Stimulated activated CD4-positive, alpha-beta T cell treated with anti-CD3 and anti-CD28 coated beads, Interleukin-2, amount 100 ng/mL, for 24 hours (primary cell): ENCODE results near the gene TUBA4A.

Experiments
- DNase-seq, 2 donors: peaks; one replicate each; pipeline ENCODE4 v3.0.0-alpha.2; 2020

The TUBA4A gene

DNA sequence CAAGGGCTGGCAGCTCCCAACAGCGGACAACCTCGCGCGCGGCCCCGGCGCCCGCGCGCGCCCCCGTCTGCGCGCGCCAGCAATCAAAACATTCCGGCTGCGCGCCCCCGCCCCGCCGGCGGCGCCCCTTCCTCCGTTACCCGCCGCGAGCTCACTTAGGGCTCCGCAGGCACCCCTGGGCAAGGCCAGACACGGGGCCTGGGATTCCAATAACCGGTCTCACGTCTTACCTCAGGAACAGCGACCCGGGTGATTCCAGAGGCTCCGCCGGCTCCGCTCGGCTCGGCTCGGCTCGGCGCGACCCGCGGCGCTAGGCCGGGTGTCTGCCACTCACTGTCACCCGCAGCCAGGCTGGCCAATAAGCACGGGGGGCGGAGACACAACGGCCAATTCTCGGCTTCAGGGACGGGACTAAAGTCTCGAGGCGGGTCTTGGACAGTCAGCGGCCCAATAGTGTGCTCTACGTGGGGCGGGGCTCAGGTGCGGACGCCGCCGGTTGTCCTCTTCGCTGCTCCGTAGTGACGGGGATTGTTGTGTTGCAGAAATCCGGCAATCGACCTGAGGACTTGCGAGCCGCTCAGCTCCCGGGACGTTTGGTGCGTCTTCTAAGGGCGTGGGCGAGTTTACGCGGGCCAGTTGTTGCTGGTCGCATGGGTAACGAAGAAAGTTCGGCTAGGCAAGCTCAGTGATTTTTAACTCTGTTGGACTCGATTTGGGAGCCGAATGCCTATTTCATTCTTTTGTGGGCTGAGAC lies 24.2 kb downstream of the TUBA4A start, which contains the start of the genes ANKZF1 and ATG9A:
Gene ANKZF1, plus strand, starts transcription at position 502 of the 754 bp plus-strand sequence. CDS start 452 bp downstream, outside the sequence.
Gene ATG9A, minus strand, starts transcription at position 332 of the 754 bp plus-strand sequence. CDS start 1,612 bp downstream, outside the sequence.
- peak; percentile 98 for DNase-seq

- no peak for DNase-seq
These were observed 24.8 kb downstream of the TUBA4A start for GRCh38 chr2:219228911-219229304.

- DNase-seq, result no peak
These were observed 25.4 kb downstream of the TUBA4A start for GRCh38 chr2:219228041-219228910.

DNA sequence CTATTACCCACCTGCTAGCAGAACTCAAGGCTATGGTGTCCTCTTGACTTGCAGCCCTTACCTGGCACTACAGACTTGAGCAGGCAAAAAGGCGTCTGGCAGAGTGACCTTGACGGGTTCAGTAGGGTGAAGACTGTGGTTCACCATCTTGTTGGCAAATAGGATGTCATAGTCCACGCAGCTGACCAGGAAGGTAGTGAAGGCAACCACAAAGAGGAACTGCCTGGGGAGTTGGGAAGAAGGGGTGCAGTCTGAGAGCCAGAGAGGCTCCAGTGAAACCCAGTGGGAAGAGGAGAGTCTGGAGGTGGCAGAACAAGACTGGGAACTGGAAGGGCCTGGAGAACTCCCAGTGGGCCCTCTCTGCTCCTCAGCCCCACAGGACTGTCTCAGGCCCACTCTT lies 28.4 kb downstream of the TUBA4A start:
- no peak for DNase-seq

- no peak for DNase-seq
These were observed 29.7 kb downstream of the TUBA4A start for GRCh38 chr2:219223831-219224610.

GRCh38 chr2:219221957-219222518 lies 31.7 kb downstream of the TUBA4A start:
- DNase-seq, result no peak

DNA sequence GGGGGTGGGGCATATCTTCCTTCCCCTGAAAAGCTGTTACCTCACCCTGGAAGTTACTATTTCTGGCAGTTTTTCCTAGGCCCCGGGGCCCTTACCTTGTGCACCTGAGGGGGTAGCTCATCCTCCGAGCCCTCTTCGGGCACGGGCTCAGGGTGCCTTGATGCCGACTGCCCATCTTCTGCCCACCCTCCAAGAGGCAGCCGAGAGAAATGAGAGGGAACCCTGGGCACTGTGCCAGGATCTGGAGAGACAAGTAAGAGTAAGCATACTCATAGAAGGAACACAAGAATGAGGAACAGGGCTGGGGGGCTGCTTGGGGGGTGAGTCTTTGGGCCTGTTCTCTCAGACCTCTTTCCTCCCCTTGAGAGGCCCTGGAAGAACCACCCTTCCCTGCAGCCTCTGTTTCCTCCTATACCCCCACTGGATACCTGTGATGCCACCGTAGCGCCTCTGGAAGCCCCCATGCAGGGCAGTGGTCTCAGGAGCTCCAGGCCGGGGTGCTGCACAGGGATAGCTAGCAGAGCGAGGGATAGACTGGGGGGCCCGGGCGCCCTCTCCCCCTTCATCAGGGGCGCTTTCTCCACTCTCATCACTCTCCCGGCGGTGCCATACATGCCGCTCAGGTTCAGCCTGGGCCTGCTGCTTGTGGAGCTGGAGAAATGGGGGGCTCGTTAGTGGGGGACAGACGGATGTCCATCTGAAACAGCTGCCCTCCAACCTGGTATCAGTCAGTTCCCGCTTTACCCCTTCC lies 32.9 kb downstream of the TUBA4A start:
- DNase-seq, result no peak

GRCh38 chr2:219219784-219220532 lies 33.8 kb downstream of the TUBA4A start:
- DNase-seq, result no peak

GRCh38 chr2:219218732-219219701 lies 34.7 kb downstream of the TUBA4A start, which contains the start of gene ABCB6:
TSS of gene ABCB6 (minus strand) at chr2:219218958. CDS start at chr2:219218673, 285 bp downstream.
- DNase-seq, result peak; percentile 90 to 91

- peak; percentile 20 to 35 for DNase-seq
These were observed 35.4 kb downstream of the TUBA4A start for GRCh38 chr2:219218217-219218731.

DNA sequence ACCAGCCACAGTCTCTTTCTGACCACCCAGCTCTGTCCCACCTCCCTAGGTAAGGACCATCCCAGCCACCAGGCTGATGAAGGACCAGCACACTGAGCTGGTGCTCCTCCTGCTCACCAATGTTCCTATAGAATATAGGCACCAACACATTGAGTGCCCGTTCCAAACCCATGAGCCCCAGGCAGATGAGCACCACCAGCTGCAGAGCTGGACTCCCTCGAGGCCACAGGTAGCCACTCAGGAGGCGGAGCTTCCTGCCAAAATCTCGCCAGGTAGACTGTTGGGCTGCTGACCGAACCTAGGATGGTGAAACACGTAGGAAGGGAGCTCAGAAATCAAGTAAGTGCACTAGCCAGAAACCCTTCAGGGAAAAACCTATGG lies 37.2 kb downstream of the TUBA4A start:
- DNase-seq, result no peak

GRCh38 chr2:219215871-219216534 lies 37.7 kb downstream of the TUBA4A start:
- no peak for DNase-seq

DNA sequence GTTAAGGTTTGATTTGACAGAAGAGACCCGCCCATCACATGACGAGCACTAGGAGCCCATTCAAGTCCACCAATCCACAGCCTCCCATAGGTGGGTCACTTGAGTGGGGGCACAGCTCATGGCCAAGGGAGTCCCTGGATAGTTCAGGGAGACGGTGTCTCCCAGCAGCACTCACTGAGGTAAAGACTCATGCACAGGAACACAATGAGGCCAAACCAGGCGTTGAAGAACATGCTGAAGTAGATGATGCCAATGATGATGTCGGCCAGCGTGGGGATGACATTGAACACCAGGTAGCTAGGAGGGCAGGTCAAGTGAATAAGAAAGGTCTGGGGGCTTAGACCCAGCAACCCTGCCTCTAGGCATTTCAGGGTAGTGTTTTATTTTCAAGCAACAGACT lies 38.9 kb downstream of the TUBA4A start:
- no peak for DNase-seq

DNA sequence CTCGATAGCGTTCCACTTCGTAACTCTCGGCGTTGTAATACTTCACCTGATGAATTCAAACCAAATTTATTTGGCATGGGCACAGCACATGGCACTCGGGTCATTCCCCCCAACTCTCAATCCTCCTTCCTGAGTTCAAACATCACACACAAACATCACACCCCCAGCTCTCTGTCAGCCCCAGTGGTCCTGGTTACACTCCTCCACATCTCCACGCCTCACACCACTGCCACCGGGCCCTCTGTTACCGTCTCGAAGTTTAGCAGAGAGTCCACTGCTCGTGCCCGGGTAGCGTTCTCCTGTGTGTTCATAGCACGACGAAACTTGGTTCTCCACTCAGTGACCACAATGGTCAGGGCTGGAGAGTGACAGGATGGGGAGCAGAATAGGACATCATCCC lies 39.6 kb downstream of the TUBA4A start:
- no peak for DNase-seq

DNA sequence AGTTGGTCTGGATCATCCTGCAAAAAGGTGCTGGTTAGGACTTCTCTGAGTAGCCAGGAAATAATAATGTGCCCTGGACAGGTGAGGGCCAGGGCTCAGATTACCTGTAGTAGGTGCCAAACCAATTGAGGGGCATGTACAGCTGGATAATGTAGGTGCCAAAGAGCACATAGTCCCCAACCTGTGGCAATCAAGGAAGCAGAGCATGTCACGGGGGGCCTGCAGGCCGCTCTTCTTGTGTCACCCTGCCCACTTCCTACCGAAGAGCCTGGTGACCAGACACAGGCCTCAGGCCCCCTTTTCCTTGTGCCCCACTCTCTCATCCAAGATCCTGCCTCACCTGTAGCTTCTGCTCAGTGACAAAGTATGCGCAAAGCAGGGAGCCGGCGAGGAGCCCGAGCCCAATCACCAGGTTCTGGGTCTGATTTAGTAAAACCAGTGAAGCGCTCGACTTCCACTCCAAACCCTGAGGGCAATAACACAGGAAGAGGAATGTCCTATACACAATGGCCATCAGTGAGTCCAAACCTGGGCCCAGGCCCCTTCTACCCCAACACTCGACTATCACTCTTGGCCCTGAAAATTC lies 40.1 kb downstream of the TUBA4A start:
- DNase-seq, result no peak

GRCh38 chr2:219213026-219213415 lies 40.7 kb downstream of the TUBA4A start:
- no peak for DNase-seq

DNA sequence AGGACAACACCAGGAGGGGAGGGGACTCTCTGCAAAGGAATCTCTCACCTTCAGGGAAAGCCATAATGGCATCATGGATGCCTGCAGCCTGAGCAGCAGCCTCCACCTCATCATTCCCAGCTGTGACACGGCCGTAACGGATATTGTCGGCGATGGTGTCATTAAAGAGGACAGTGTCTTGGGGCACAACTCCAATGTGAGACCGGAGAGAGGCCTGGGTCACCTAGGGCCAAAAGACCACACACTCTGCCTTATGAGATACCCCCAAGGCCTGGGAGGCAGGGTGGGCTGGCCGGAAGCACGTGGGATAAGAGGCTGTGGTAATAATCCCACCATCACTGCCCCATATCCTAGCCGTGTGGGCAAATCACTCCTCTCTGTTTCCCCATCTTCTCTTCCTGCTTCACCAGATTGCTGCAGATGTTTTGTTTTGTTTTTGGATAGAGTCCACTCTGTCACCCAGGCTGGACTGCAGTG lies 42.8 kb downstream of the TUBA4A start:
- DNase-seq, result no peak

GRCh38 chr2:219210196-219210885 lies 43.4 kb downstream of the TUBA4A start:
- no peak for DNase-seq
